IPS-18a (cell line): ENCODE results near the gene ZNF784.
A peak's percentile ranks its signal among the peaks of the same experiment; 100 is the strongest.

ENCODE experiments used
- H3K27ac ChIP-seq: one replicate; pipeline ENCODE4 v1.5.1; 2013; ENCODE audit warnings: low read length
- H3K27me3 ChIP-seq: one replicate; pipeline ENCODE4 v1.6.1; 2013; ENCODE audit warnings: mild to moderate bottlenecking, low read length; ENCODE audit not compliant: control insufficient read depth, insufficient read depth
- H3K36me3 ChIP-seq: one replicate; pipeline ENCODE4 v1.6.1; 2013; ENCODE audit warnings: low read depth, low read length; ENCODE audit not compliant: control insufficient read depth
- H3K4me1 ChIP-seq: one replicate; pipeline ENCODE4 v1.6.1; 2013; ENCODE audit warnings: low read depth, low read length; ENCODE audit not compliant: control insufficient read depth
- H3K4me3 ChIP-seq: one replicate; pipeline ENCODE4 v1.5.1; 2013; ENCODE audit warnings: low read length
- H3K9ac ChIP-seq: one replicate; pipeline ENCODE4 v1.6.1; 2013; ENCODE audit warnings: mild to moderate bottlenecking, low read length, moderate library complexity
- H3K9me3 ChIP-seq: one replicate; pipeline ENCODE4 v1.6.1; 2013; ENCODE audit warnings: low read depth, low read length; ENCODE audit not compliant: control insufficient read depth

The ZNF784 gene

GRCh38 chr19:55603581-55604292 lies 20.6 kb downstream of the ZNF784 start:
- Histone ChIP-seq H3K4me3 (no peak overlapping the region), H3K36me3 (no peaks in the 10 kb centered on the region), H3K9ac (no peak overlapping the region), H3K27me3 (no peaks in the 10 kb centered on the region), H3K27ac (no peak overlapping the region), H3K4me1 (peaks cover 9% of the 10 kb centered on the region), H3K9me3 (no peaks in the 10 kb centered on the region)

- Histone ChIP-seq H3K27ac (no peak overlapping the region), H3K9me3 (no peaks in the 10 kb centered on the region), H3K4me1 (peaks cover 14% of the 10 kb centered on the region), H3K27me3 (no peaks in the 10 kb centered on the region), H3K36me3 (no peaks in the 10 kb centered on the region), H3K4me3 (no peak overlapping the region), H3K9ac (no peak overlapping the region)
Observed at GRCh38 chr19:55603115-55603514, 21.3 kb downstream of the ZNF784 start.

GRCh38 chr19:55602104-55603001 lies 22.0 kb downstream of the ZNF784 start:
- no peaks in the 10 kb centered on the region for H3K27me3 ChIP-seq
- no peak overlapping the region for H3K9ac ChIP-seq
- H3K27ac ChIP-seq: no peak overlapping the region
- H3K4me1 ChIP-seq: peaks cover 18% of the 10 kb centered on the region
- H3K9me3 ChIP-seq: no peaks in the 10 kb centered on the region
- H3K36me3 ChIP-seq: no peaks in the 10 kb centered on the region
- no peak overlapping the region for H3K4me3 ChIP-seq

- H3K4me3 ChIP-seq: peak overlapping the region; percentile 71
- H3K9ac ChIP-seq: peak overlapping the region; percentile 28
- peaks cover 4% of the 10 kb centered on the region for H3K36me3 ChIP-seq
- no peaks in the 10 kb centered on the region for H3K27me3 ChIP-seq
- peaks cover 12% of the 10 kb centered on the region for H3K4me1 ChIP-seq
- no peak overlapping the region for H3K27ac ChIP-seq
- H3K9me3 ChIP-seq: no peaks in the 10 kb centered on the region
Observed at GRCh38 chr19:55601084-55601483, 23.3 kb downstream of the ZNF784 start.

GRCh38 chr19:55600662-55601028 lies 23.7 kb downstream of the ZNF784 start:
- peak overlapping the region; percentile 71 for H3K4me3 ChIP-seq

GRCh38 chr19:55599842-55600661 lies 24.3 kb downstream of the ZNF784 start, which contains the start of gene ZNF524:
Gene ZNF524 (plus strand): TSS chr19:55600288. CDS start chr19:55602113, 1,825 bp downstream.
- H3K4me3 ChIP-seq: peak within 1 kb of the TSS; percentile 97
- H3K9me3 ChIP-seq: no peaks in the 10 kb centered on the region
- no peaks in the 10 kb centered on the region for H3K27me3 ChIP-seq
- peaks cover 13% of the 10 kb centered on the region for H3K36me3 ChIP-seq
- H3K4me1 ChIP-seq: peaks cover 12% of the 10 kb centered on the region
- peak within 1 kb of the TSS; percentile 100 for H3K9ac ChIP-seq
- peak within 1 kb of the TSS; percentile 100 for H3K27ac ChIP-seq

More at GRCh38 chr19:55600662-55601028, 23.7 kb downstream of the ZNF784 start:
- Histone ChIP-seq H3K27me3 (no peaks in the 10 kb centered on the region), H3K36me3 (peaks cover 9% of the 10 kb centered on the region), H3K9ac (peak overlapping the region; percentile 28), H3K9me3 (no peaks in the 10 kb centered on the region), H3K4me1 (peaks cover 12% of the 10 kb centered on the region), H3K27ac (no peak overlapping the region)

GRCh38 chr19:55599468-55599841 lies 24.9 kb downstream of the ZNF784 start, which contains the start of gene FIZ1:
Gene FIZ1 (minus strand): TSS chr19:55599517. CDS start chr19:55597865, 1,652 bp downstream.
- H3K4me3 ChIP-seq: peak within 1 kb of the TSS; percentile 97
- H3K4me1 ChIP-seq: peaks cover 9% of the 10 kb centered on the region
- H3K36me3 ChIP-seq: peaks cover 15% of the 10 kb centered on the region
- H3K9ac ChIP-seq: peak within 1 kb of the TSS; percentile 100
- peak within 1 kb of the TSS; percentile 100 for H3K27ac ChIP-seq
- no peaks in the 10 kb centered on the region for H3K9me3 ChIP-seq
- H3K27me3 ChIP-seq: no peaks in the 10 kb centered on the region

GRCh38 chr19:55598719-55599467 lies 25.5 kb downstream of the ZNF784 start:
- Histone ChIP-seq H3K36me3 (peaks cover 15% of the 10 kb centered on the region), H3K27me3 (no peaks in the 10 kb centered on the region), H3K4me3 (peak overlapping the region; percentile 97), H3K9ac (peak overlapping the region; percentile 100), H3K9me3 (no peaks in the 10 kb centered on the region), H3K27ac (peak overlapping the region; percentile 78), H3K4me1 (peaks cover 9% of the 10 kb centered on the region)

GRCh38 chr19:55598034-55598433 lies 26.3 kb downstream of the ZNF784 start:
- Histone ChIP-seq H3K9me3 (no peaks in the 10 kb centered on the region), H3K4me3 (peak overlapping the region; percentile 40), H3K27ac (no peak overlapping the region)

GRCh38 chr19:55597501-55597921 lies 26.9 kb downstream of the ZNF784 start:
- no peak overlapping the region for H3K27ac ChIP-seq
- H3K36me3 ChIP-seq: peaks cover 19% of the 10 kb centered on the region
- H3K9me3 ChIP-seq: no peaks in the 10 kb centered on the region
- no peak overlapping the region for H3K9ac ChIP-seq
- no peak overlapping the region for H3K4me3 ChIP-seq
- H3K27me3 ChIP-seq: no peaks in the 10 kb centered on the region
- peaks cover 9% of the 10 kb centered on the region for H3K4me1 ChIP-seq

More at GRCh38 chr19:55598034-55598433, 26.3 kb downstream of the ZNF784 start:
- H3K4me1 ChIP-seq: peaks cover 9% of the 10 kb centered on the region
- no peak overlapping the region for H3K9ac ChIP-seq
- H3K27me3 ChIP-seq: no peaks in the 10 kb centered on the region
- peaks cover 19% of the 10 kb centered on the region for H3K36me3 ChIP-seq
